Ammon's horn (tissue), 1 donor: ENCODE data around the gene C3.

Experiments used
- DNase-seq: peaks from one replicate; pipeline ENCODE4 v3.0.0-alpha.2; 2016; ENCODE audit warnings: low spot score

Gene C3

GRCh38 chr19:6730941-6731670 is 10.7 kb upstream of the C3 start:
- no peak for DNase-seq

- DNase-seq, result peak; percentile 74
Measured at GRCh38 chr19:6730153-6730804, 9.8 kb upstream of the C3 start.

- DNase-seq, result no peak
Measured at GRCh38 chr19:6729573-6730152, 9.2 kb upstream of the C3 start.

- DNase-seq, result peak; percentile 73
Measured at GRCh38 chr19:6728346-6728745, 7.9 kb upstream of the C3 start.

GRCh38 chr19:6725513-6726231 is 5.2 kb upstream of the C3 start:
- no peak for DNase-seq

GRCh38 chr19:6724631-6725492 is 4.4 kb upstream of the C3 start:
- no peak for DNase-seq

- DNase-seq, result peak; percentile 53
Measured at GRCh38 chr19:6723738-6724137, 3.3 kb upstream of the C3 start.

- DNase-seq, result peak; percentile 65
Measured at GRCh38 chr19:6723108-6723618, 2.7 kb upstream of the C3 start.

- DNase-seq, result no peak
Measured at GRCh38 chr19:6721773-6722172, 1.3 kb upstream of the C3 start.

- DNase-seq, result no peak
Measured at GRCh38 chr19:6721138-6721474, 656 bp upstream of the C3 start.

- no peak for DNase-seq
Measured at GRCh38 chr19:6719992-6720368, 470 bp downstream of the C3 start.

GRCh38 chr19:6719540-6719861 is 949 bp downstream of the C3 start:
- DNase-seq, result no peak

GRCh38 chr19:6718741-6719539 is 1.5 kb downstream of the C3 start:
- peak; percentile 73 for DNase-seq

- DNase-seq, result no peak
Measured at GRCh38 chr19:6718111-6718740, 2.2 kb downstream of the C3 start.

- DNase-seq, result no peak
Measured at GRCh38 chr19:6717441-6717971, 2.9 kb downstream of the C3 start.

GRCh38 chr19:6717036-6717435 is 3.4 kb downstream of the C3 start:
- no peak for DNase-seq

GRCh38 chr19:6716610-6716970 is 3.9 kb downstream of the C3 start:
- no peak for DNase-seq

- no peak for DNase-seq
Measured at GRCh38 chr19:6714749-6715555, 5.5 kb downstream of the C3 start.
